ENCODE measurements around the gene SLC35A4. TPM values are rescaled to one million over a fixed set of nuclear protein-coding genes. Genes with fewer than 3 reads are reported as not detected.

SLC35A4 gene
- total and polyA plus RNA-seq, 2 of the 13 experiments (the other 11 are each of a cell fraction or from before 2014, with no cell fraction given) = 0.71 to 4.0 TPM

DNA sequence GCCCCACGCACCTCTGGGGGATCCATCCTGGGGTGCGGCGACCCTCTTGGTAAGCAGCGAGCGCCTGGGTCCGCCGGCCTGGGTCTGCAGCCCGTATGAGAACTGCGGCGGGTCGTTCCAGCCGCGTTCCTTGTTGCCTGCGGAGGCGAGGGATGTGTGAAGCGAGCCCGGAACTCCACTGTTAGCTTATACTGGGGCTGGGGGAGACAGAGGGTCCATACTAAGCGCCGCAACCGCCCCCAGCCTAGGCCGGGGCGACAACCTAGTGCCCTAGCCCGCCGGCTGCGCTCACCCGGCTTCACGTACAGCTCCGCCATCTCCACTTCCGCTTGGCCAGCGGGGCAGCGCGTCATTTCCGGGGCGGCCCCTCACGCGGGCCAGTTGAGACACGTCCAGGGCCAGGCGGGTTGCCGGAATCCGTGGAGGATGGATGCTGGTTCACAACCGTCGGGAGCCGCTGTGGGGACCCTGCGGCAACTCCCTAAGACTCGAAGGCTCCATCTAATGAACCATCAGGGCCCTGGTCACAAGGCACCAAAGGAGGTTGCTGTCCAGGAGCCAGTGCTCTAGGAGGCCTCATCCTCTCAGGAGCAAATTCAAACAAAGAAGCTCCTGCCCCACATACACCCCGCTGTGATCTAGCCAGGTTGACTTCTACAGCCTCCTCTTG lies 7.4 kb upstream of the SLC35A4 start, which contains the start of gene SRA1 (continued):
- TF ChIP-seq ZNF720 (CRISPR knock-in tag; IDR thresholded peaks at IDR 0.05) = no peak
- TF ChIP-seq HOXD1 (CRISPR knock-in tag; IDR thresholded peaks at IDR 0.05) = peak; percentile 48; the same call in 1 of the 2 replicates
- peak; percentile 96 for TF ChIP-seq ETV5 (CRISPR knock-in tag; IDR thresholded peaks at IDR 0.05; ENCODE audit: borderline replicate concordance)
- TF ChIP-seq ZNF652 (CRISPR knock-in tag; IDR thresholded peaks at IDR 0.05; ENCODE audit: borderline replicate concordance, low read depth) = no peak
- TF ChIP-seq ZNF746 (CRISPR knock-in tag; IDR thresholded peaks at IDR 0.05) = no peak
- TF ChIP-seq, protein P1, sequence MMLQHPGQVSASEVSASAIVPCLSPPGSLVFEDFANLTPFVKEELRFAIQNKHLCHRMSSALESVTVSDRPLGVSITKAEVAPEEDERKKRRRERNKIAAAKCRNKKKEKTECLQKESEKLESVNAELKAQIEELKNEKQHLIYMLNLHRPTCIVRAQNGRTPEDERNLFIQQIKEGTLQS (CRISPR knock-in tag; IDR thresholded peaks at IDR 0.05) = 0 out of 2 replicates have a peak, but pooled peaks have one; percentile 44
- no peak for TF ChIP-seq RFX3 (CRISPR knock-in tag; IDR thresholded peaks at IDR 0.05)
- no peak for TF ChIP-seq NPAS2 (CRISPR knock-in tag; IDR thresholded peaks at IDR 0.05; ENCODE audit: borderline replicate concordance)
- no peak for TF ChIP-seq ZNF235 (CRISPR knock-in tag; IDR thresholded peaks at IDR 0.05; ENCODE audit: borderline replicate concordance)
- no peak for TF ChIP-seq ZNF614 (CRISPR knock-in tag; IDR thresholded peaks at IDR 0.05; ENCODE audit: borderline replicate concordance)
- peak; percentile 88 for TF ChIP-seq ZC3H13 (CRISPR knock-in tag; IDR thresholded peaks at IDR 0.05)
- TF ChIP-seq, protein P2, sequence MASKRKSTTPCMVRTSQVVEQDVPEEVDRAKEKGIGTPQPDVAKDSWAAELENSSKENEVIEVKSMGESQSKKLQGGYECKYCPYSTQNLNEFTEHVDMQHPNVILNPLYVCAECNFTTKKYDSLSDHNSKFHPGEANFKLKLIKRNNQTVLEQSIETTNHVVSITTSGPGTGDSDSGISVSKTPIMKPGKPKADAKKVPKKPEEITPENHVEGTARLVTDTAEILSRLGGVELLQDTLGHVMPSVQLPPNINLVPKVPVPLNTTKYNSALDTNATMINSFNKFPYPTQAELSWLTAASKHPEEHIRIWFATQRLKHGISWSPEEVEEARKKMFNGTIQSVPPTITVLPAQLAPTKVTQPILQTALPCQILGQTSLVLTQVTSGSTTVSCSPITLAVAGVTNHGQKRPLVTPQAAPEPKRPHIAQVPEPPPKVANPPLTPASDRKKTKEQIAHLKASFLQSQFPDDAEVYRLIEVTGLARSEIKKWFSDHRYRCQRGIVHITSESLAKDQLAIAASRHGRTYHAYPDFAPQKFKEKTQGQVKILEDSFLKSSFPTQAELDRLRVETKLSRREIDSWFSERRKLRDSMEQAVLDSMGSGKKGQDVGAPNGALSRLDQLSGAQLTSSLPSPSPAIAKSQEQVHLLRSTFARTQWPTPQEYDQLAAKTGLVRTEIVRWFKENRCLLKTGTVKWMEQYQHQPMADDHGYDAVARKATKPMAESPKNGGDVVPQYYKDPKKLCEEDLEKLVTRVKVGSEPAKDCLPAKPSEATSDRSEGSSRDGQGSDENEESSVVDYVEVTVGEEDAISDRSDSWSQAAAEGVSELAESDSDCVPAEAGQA (IDR thresholded peaks at IDR 0.05; ENCODE audit: low read depth) = peak; percentile 73; the same call in 1 of the 2 replicates
- TF ChIP-seq, protein P2 (CRISPR knock-in tag; IDR thresholded peaks at IDR 0.05; ENCODE audit: borderline replicate concordance) = no peak
- no peak for TF ChIP-seq ZNF577 (CRISPR knock-in tag; IDR thresholded peaks at IDR 0.05; ENCODE audit: borderline replicate concordance, low read depth)
- TF ChIP-seq ETV6 (CRISPR knock-in tag; conservative IDR thresholded peaks at IDR 0.05) = peak; percentile 94
- no peak for TF ChIP-seq ZNF672 (CRISPR knock-in tag; IDR thresholded peaks at IDR 0.05)
- TF ChIP-seq, protein P3, sequence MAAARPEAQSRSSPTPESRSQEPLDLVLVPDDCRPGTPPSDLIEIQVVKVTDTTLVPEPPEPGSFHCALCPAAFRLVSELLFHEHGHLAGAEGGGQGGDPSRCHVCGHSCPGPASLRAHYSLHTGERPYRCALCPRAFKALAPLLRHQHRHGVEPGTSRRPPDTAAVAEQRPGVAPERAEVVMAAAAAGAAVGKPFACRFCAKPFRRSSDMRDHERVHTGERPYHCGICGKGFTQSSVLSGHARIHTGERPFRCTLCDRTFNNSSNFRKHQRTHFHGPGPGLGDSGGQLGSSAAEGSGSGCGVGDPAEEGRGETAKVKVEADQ (CRISPR knock-in tag; IDR thresholded peaks at IDR 0.05; ENCODE audit: borderline replicate concordance) = no peak
- TF ChIP-seq, protein P4, sequence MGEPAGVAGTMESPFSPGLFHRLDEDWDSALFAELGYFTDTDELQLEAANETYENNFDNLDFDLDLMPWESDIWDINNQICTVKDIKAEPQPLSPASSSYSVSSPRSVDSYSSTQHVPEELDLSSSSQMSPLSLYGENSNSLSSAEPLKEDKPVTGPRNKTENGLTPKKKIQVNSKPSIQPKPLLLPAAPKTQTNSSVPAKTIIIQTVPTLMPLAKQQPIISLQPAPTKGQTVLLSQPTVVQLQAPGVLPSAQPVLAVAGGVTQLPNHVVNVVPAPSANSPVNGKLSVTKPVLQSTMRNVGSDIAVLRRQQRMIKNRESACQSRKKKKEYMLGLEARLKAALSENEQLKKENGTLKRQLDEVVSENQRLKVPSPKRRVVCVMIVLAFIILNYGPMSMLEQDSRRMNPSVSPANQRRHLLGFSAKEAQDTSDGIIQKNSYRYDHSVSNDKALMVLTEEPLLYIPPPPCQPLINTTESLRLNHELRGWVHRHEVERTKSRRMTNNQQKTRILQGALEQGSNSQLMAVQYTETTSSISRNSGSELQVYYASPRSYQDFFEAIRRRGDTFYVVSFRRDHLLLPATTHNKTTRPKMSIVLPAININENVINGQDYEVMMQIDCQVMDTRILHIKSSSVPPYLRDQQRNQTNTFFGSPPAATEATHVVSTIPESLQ (CRISPR knock-in tag; conservative IDR thresholded peaks at IDR 0.05) = 0 out of 2 replicates have a peak, but pooled peaks have one; percentile 57
- TF ChIP-seq ZNF329 (CRISPR knock-in tag; IDR thresholded peaks at IDR 0.05; ENCODE audit: low read depth) = 0 out of 2 replicates have a peak, but pooled peaks have one; percentile 22
- no peak for TF ChIP-seq NFE2L1 (CRISPR knock-in tag; IDR thresholded peaks at IDR 0.05; ENCODE audit: borderline replicate concordance)
- TF ChIP-seq CEBPB (IDR thresholded peaks at IDR 0.05; ENCODE audit: borderline replicate concordance, low read depth, low read length) = 0 out of 2 replicates have a peak, but pooled peaks have one; percentile 20

Data from HepG2 (cell line).